Coronary artery (tissue), 2 donors: ENCODE measurements around the gene NKX1-1.

Experiments
- DNase-seq: peaks from one replicate; pipeline ENCODE4 v3.0.0-alpha.2; 2017; ENCODE audit warnings: low spot score
- H3K27ac ChIP-seq, 2 donors: fragments of 200-600 bp; sonication (generic); one replicate each; pipeline ENCODE4 v1.5.1; 2016 to 2019
- H3K4me3 ChIP-seq: fragments of 200-600 bp; sonication (generic); 2 replicates; pipeline ENCODE4 v1.5.1; 2016; ENCODE audit warnings: mild to moderate bottlenecking, moderate library complexity
- TF ChIP-seq, protein P1 (sequence below): fragments of 200-600 bp; sonication (generic); IDR thresholded peaks from one replicate; pipeline ENCODE4 v1.5.1; 2019; ENCODE audit warnings: antibody characterized with exemption

NKX1-1 gene

GRCh38 chr4:1385373-1386340 lies 20.6 kb downstream of the NKX1-1 start:
- H3K27ac ChIP-seq, result no peak overlapping the region
- TF ChIP-seq, protein P1, sequence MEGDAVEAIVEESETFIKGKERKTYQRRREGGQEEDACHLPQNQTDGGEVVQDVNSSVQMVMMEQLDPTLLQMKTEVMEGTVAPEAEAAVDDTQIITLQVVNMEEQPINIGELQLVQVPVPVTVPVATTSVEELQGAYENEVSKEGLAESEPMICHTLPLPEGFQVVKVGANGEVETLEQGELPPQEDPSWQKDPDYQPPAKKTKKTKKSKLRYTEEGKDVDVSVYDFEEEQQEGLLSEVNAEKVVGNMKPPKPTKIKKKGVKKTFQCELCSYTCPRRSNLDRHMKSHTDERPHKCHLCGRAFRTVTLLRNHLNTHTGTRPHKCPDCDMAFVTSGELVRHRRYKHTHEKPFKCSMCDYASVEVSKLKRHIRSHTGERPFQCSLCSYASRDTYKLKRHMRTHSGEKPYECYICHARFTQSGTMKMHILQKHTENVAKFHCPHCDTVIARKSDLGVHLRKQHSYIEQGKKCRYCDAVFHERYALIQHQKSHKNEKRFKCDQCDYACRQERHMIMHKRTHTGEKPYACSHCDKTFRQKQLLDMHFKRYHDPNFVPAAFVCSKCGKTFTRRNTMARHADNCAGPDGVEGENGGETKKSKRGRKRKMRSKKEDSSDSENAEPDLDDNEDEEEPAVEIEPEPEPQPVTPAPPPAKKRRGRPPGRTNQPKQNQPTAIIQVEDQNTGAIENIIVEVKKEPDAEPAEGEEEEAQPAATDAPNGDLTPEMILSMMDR, result no peak
- no peak for DNase-seq
- H3K4me3 ChIP-seq, result no peak overlapping the region

GRCh38 chr4:1384675-1385372 lies 21.4 kb downstream of the NKX1-1 start:
- Histone ChIP-seq H3K27ac (no peak overlapping the region), H3K4me3 (no peak overlapping the region)
- DNase-seq, result no peak
- TF ChIP-seq, protein P1, result no peak

DNA sequence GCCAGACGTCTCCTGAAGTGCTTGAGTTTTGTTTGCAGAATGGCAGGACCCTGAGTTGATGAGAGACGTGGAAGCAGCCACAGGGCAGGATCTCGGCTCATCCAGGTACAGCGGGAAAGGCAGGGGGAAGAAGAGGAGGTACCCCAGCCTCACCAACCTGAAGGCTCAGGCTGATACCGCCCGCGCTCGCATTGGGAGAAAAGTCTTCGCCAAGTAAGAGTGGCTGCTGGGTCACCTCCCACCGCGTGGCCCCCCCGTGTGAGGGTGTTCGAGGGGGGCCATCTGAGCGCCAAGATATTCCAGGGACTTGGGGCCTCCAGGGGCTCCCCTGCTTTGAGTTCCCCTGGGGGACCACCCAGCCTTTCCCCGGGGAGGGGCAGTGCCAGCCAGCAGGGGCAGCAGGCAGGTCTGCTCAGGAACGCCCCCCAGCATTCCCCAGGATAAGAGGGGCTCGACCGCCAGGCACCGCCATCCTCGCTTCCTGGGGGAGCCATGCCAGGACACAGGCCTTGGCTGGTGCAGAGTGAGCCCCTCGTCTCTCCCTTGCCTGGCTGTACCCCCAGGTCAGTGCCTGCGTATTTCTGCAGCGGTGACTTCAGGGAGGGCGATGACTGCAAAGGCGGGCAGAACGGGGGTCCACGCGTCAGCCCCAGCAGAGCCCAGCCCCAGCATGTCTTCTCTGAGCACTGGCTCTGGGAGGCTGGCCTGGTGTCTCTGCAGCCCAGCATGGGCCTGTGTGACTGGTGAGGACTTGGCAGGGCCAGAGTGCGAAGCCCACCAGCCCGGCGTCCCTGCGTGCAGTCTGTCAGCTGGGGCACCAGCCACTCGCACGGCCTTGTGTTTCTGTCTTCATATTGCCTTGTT lies 22.3 kb downstream of the NKX1-1 start:
- TF ChIP-seq, protein P1, result no peak
- no peak for DNase-seq
- H3K27ac ChIP-seq, result no peak overlapping the region
- no peak overlapping the region for H3K4me3 ChIP-seq

GRCh38 chr4:1382776-1383727 lies 23.2 kb downstream of the NKX1-1 start:
- Histone ChIP-seq H3K27ac (no peak overlapping the region), H3K4me3 (no peak overlapping the region)
- TF ChIP-seq, protein P1, result no peak
- no peak for DNase-seq

- TF ChIP-seq, protein P1, result no peak
- no peak overlapping the region for H3K27ac ChIP-seq
- no peak overlapping the region for H3K4me3 ChIP-seq
- DNase-seq, result no peak
Measured at GRCh38 chr4:1381944-1382541, 24.2 kb downstream of the NKX1-1 start.
